BLaER1 treated with 17β-estradiol and CSF1 and Interleukin-3, amounts not matched to agents 10 nM and 100 nM (cell line): ENCODE measurements around the gene CTBP2.

Source experiments
- H3K27ac ChIP-seq, 11 experiments: shearing (Covaris generic); formaldehyde crosslinking; 2 replicates each; pipeline ENCODE4 v1.8.1; 2022
- H3K27me3 ChIP-seq, 11 experiments: shearing (Covaris generic); formaldehyde crosslinking; 2 replicates each; pipeline ENCODE4 v1.8.1; 2022
- H3K36me3 ChIP-seq, 11 experiments: shearing (Covaris generic); formaldehyde crosslinking; 2 replicates each; pipeline ENCODE4 v1.8.1; 2022
- H3K4me1 ChIP-seq, 10 experiments: shearing (Covaris generic); formaldehyde crosslinking; 2 replicates each; pipeline ENCODE4 v1.8.1; 2022
- H3K4me2 ChIP-seq, 11 experiments: shearing (Covaris generic); formaldehyde crosslinking; 2 replicates each; pipeline ENCODE4 v1.8.1; 2022
- H3K4me3 ChIP-seq, 10 experiments: shearing (Covaris generic); formaldehyde crosslinking; 2 replicates each; pipeline ENCODE4 v1.8.1; 2022
- H3K9ac ChIP-seq, 11 experiments: shearing (Covaris generic); formaldehyde crosslinking; 2 replicates each; pipeline ENCODE4 v1.8.1; 2022
- H3K9me3 ChIP-seq, 11 experiments: shearing (Covaris generic); formaldehyde crosslinking; replicated peaks in 1 of 11; 2 replicates each; pipeline ENCODE4 v1.8.1; 2022
- H4K20me1 ChIP-seq, 11 experiments: shearing (Covaris generic); formaldehyde crosslinking; 2 replicates each; pipeline ENCODE4 v1.8.1; 2022
- Cebpa-rat ChIP-seq, 11 experiments: shearing (Covaris generic); IDR thresholded peaks; 2 replicates each; pipeline ENCODE4 v1.8.1; 2022

The CTBP2 gene

DNA sequence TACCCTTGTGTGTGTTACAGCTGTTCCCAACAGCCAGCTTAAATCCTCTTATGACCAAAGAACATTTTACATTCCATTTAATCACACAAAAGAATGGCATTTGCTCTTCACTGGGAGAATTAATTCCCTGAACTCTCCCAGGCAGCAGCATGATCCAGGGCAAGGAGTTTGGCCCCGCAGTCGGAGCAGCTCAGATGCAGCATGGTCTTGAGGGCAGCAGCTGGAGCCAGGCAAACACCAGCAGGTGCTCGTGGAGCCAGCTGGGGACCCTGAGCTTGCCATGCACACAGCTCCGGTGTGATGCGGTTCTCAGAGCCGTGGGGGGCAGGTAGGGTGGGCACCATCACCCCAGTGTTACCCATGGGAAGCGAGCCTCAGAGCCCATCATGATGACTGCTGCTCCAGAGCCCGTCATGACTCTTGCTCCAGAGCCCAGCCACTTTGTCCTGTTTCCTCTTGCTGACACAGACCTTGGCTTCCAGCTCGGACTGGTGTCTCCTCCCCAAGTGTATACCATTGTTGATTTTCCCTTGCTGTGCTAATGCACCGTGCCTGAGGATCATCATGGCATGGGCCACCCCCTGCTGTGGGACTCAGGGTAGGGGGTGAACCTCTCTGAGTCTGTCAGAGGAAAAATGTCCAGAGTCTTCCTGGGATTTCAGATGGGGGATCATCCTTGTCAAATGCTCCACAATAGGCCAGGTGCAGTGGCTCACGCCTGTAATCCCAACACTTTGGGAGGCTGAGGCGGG lies 142.6 kb downstream of the CTBP2 start:
- Histone ChIP-seq H3K27me3 (no peaks in the 10 kb centered on the region), H3K4me2 (no peak overlapping the region), H3K27ac (no peak overlapping the region), H3K9me3 (peaks cover 0 to 34% (median 30%) of the 10 kb centered on the region in 11 experiments; a peak in 18 of 22 replicates), H3K4me1 (peaks cover 30 to 39% (median 34%) of the 10 kb centered on the region in 10 experiments), H3K9ac (no peak overlapping the region), H3K4me3 (no peak overlapping the region), H3K36me3 (peaks cover 77 to 95% (median 88%) of the 10 kb centered on the region in 11 experiments), H4K20me1 (peaks cover 93 to 100% (median 100%) of the 10 kb centered on the region in 11 experiments)
- no peak for TF ChIP-seq Cebpa-rat (IDR thresholded peaks at IDR 0.05)

DNA sequence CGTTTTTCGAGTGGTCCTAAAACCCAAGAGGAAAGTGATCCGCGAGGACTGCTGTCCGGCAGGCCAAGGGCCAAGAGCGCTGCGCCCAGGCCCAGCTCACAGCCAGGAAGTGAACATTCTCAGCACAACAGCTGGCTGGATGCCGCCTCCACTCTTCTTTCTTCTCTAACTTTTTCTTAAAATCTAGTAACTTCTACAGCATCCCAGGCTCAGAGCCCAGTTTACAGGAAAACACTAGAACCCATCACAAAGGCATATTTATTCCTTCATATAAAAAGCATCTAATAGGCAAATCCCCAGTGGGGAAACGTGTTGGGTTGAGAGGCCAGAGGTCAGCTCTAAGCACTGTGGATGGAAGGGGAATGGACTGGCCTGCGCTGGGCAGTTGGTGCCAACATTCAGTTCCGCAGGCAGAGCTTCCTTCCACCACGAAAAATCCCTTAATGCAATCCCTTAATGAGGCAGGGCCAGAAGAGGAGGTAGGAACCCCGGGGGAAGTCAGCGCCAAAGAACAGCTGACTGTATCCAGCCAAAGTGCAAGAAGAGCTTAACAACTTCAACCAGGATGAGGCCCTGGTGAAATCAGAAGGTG lies 143.7 kb downstream of the CTBP2 start:
- Histone ChIP-seq H3K4me2 (no peak overlapping the region), H3K4me3 (no peak overlapping the region), H3K36me3 (peaks cover 77 to 95% (median 88%) of the 10 kb centered on the region in 11 experiments), H3K27ac (no peak overlapping the region), H3K27me3 (no peaks in the 10 kb centered on the region), H4K20me1 (peaks cover 95 to 100% (median 100%) of the 10 kb centered on the region in 11 experiments), H3K4me1 (peaks cover 30 to 47% (median 34%) of the 10 kb centered on the region in 10 experiments), H3K9me3 (peaks cover 0 to 24% (median 20%) of the 10 kb centered on the region in 11 experiments; a peak in 18 of 22 replicates), H3K9ac (no peak overlapping the region)
- TF ChIP-seq Cebpa-rat (IDR thresholded peaks at IDR 0.05): no peak

DNA sequence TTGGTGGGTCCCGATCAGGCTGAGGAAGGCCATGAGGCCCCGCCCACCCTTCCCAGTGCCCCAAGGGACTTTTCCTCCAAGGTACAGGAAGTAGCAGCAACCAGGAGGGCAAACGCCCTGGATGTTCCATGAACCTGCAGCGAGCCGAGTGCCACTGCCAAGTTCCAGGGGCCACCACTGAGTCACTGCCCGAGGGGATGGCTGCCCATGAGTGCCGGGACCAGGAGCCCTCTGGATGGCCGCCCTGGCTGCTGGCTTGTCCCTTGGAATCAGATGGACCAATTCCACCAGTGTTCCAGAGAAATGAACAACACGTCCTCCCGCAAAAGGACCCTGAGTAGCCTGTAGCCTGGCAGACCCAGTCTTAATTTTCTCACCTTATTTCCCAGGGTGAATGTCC lies 144.2 kb downstream of the CTBP2 start:
- peaks cover 97 to 100% (median 100%) of the 10 kb centered on the region in 11 experiments for H4K20me1 ChIP-seq

DNA sequence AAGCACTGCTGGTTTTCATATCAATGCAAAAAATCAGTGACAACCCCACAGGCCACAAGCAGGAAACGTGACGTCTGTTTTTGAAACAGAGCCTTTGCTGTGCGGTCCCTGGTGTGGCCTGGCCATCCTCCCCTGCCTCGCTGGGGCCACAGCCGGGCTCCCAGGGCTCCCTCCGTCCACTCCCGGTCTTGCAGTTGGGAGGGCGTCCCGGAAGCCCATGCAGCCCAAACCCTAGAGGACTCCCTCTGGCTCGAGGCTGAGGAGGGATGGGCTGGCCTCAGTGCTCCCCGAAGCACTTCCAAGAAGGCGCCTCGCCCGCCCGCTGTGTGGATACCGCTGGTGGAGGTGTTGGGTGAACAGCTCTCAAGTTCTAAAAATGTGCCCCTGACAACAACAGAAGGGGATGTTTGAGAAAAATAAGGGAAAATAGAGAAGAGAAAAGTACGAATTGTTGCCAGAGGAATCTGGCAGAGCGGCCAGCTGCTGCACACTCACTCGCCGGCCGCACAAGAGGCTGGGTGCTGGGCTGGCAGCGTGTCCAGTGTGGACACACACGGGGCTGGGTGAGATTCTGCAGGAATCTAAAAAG lies 144.9 kb downstream of the CTBP2 start:
- Histone ChIP-seq H3K9me3 (peaks cover 0 to 12% (median 8%) of the 10 kb centered on the region in 11 experiments; a peak in 16 of 22 replicates), H3K27me3 (no peaks in the 10 kb centered on the region), H3K36me3 (peaks cover 77 to 95% (median 88%) of the 10 kb centered on the region in 11 experiments), H3K27ac (no peak overlapping the region), H3K9ac (no peak overlapping the region), H4K20me1 (peaks cover 98 to 100% (median 100%) of the 10 kb centered on the region in 11 experiments), H3K4me1 (peaks cover 21 to 44% (median 28%) of the 10 kb centered on the region in 10 experiments), H3K4me2 (no peak overlapping the region), H3K4me3 (no peak overlapping the region)
- no peak for TF ChIP-seq Cebpa-rat (IDR thresholded peaks at IDR 0.05)

More for the DNA sequence above, 144.2 kb downstream of the CTBP2 start:
- no peak overlapping the region for H3K9ac ChIP-seq
- H3K27ac ChIP-seq: no peak overlapping the region
- H3K4me3 ChIP-seq: no peak overlapping the region
- H3K36me3 ChIP-seq: peaks cover 77 to 95% (median 88%) of the 10 kb centered on the region in 11 experiments
- H3K27me3 ChIP-seq: no peaks in the 10 kb centered on the region
- peaks cover 28 to 47% (median 33%) of the 10 kb centered on the region in 10 experiments for H3K4me1 ChIP-seq
- H3K4me2 ChIP-seq: no peak overlapping the region
- TF ChIP-seq Cebpa-rat (IDR thresholded peaks at IDR 0.05): no peak
- H3K9me3 ChIP-seq: peaks cover 0 to 18% (median 15%) of the 10 kb centered on the region in 11 experiments; a peak in 18 of 22 replicates

DNA sequence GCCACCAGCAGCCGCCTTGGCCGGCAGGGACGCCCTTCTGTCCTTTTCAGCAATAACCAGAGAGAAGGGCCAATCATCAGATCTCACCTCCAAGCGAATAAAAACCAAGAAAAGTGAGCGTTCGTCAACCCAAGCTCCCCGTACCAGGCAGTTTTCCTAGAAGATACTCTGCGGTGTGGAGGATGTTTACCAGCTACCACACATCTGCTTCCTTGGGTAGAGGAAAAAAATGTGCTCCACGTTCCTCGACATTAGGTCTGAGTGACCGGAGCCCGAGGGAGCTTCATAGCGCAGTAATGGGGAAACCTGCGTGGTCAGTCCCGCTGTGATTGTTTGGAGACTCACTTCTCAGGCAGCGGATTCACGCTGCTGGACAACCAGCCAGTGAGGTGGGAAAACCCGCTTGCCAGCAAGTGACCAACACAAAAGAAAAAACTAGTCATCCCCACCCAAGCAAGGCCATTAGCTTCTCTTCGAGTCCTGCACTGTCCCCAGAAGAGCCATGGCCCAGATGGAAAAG lies 145.5 kb downstream of the CTBP2 start:
- TF ChIP-seq Cebpa-rat (IDR thresholded peaks at IDR 0.05): no peak
- Histone ChIP-seq H3K27me3 (no peaks in the 10 kb centered on the region), H3K4me1 (peaks cover 16 to 38% (median 23%) of the 10 kb centered on the region in 10 experiments), H3K36me3 (peaks cover 72 to 95% (median 87%) of the 10 kb centered on the region in 11 experiments), H3K4me3 (no peak overlapping the region), H3K27ac (no peak overlapping the region), H3K4me2 (no peak overlapping the region), H4K20me1 (peaks cover 98 to 100% (median 100%) of the 10 kb centered on the region in 11 experiments), H3K9ac (no peak overlapping the region), H3K9me3 (peaks cover 0 to 6% (median 2%) of the 10 kb centered on the region in 11 experiments; a peak in 13 of 22 replicates)

DNA sequence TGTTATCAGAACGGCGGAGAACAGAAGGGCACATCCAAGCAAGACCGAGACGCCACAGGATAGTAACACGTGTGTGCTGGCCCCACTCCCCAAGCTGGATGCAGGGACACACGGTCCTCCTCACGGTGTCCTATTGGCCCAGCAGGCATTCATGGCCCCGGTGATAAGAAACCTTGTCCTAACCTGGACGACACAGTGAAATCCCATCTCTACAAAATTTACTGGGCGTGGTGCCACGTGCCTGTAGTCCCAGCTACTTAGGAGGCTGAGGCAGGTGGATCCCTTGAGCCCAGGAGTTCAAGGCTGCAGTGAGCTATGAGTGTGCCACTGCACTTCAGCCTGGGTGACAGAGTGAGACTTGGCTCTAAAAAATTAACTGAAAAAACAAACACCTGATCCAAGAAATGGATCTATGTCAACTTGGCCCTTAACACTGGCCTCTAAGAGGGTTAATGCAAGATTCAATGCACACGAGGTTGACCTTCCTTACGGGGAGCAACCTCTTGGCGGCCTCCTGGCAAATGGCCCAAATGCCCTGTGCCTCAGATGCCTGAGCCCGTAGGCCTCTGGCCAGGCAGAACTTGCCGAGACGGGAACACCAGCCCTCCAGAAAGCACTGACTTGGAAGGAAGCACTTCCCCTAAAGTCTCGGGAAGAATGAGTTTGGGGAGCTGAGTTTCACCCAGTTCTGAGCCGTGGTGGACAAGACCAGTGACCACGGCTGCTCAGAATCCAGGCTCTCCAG lies 146.1 kb downstream of the CTBP2 start:
- no peak overlapping the region for H3K4me3 ChIP-seq
- no peak overlapping the region for H3K4me2 ChIP-seq
- TF ChIP-seq Cebpa-rat (IDR thresholded peaks at IDR 0.05): no peak
- peaks cover 10 to 32% (median 16%) of the 10 kb centered on the region in 10 experiments for H3K4me1 ChIP-seq
- no peaks in the 10 kb centered on the region; a peak in 1 of 22 replicates for H3K9me3 ChIP-seq
- no peaks in the 10 kb centered on the region for H3K27me3 ChIP-seq
- H3K9ac ChIP-seq: no peak overlapping the region
- peaks cover 71 to 97% (median 90%) of the 10 kb centered on the region in 11 experiments for H3K36me3 ChIP-seq
- no peak overlapping the region for H3K27ac ChIP-seq
- peaks cover 100% of the 10 kb centered on the region in 11 experiments for H4K20me1 ChIP-seq

DNA sequence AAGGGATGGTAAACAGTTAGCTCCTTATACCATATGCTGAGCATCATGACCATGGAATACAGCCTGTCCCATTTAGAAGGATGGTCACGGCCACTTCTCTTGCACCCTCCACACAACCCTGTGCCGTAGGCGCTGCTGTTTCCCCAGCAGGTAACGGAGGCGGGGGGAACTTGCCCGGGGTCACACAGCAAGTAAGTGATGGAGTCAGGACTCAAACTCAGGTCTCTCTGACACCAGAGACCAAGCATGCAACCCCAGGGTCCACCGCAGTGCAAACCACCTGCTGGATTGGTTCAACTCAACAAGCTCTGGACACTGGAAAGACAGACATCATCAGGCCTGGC lies 146.9 kb downstream of the CTBP2 start:
- Histone ChIP-seq H3K27ac (no peak overlapping the region), H3K4me1 (peaks cover 2 to 24% (median 9%) of the 10 kb centered on the region in 10 experiments), H3K4me2 (no peak overlapping the region), H3K9me3 (no peaks in the 10 kb centered on the region), H3K36me3 (peaks cover 71 to 100% (median 94%) of the 10 kb centered on the region in 11 experiments), H4K20me1 (peaks cover 99 to 100% (median 100%) of the 10 kb centered on the region in 11 experiments), H3K27me3 (no peaks in the 10 kb centered on the region), H3K4me3 (no peak overlapping the region), H3K9ac (no peak overlapping the region)
- TF ChIP-seq Cebpa-rat (IDR thresholded peaks at IDR 0.05): no peak

DNA sequence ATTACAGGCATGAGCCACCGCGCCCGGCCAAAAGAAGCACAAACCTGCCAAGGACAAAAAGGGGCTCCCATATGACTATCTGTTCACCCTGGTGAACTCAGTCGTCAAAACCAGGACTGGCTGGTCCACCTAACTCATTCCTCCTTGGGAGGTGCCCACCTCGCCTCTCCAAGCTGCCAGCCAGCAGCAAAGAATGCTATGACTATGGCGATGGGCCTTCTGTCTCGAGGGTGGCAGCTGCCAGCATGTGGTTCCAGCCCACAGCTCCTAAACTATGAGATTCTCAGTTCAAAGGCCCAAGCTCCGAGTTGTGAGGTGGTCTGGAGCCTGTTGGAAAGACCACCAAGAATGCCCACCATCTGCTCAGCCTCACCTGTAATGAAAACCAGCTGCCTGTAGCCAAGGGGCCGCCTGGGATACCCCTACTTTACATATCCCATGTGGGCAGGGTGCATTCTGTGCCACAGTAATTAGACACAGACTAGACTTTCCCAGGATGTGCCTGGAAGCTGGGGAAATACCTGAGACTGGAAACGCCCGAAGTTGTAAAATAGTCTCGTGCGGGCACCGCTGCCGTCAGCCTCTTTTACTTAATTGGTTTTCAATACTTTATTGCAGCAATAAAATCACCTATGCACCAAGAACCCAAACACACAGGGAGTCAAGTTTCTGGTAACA lies 147.4 kb downstream of the CTBP2 start:
- no peaks in the 10 kb centered on the region for H3K9me3 ChIP-seq
- no peak overlapping the region for H3K4me2 ChIP-seq
- no peak overlapping the region for H3K9ac ChIP-seq
- peaks cover 99 to 100% (median 100%) of the 10 kb centered on the region in 11 experiments for H4K20me1 ChIP-seq
- no peak for TF ChIP-seq Cebpa-rat (IDR thresholded peaks at IDR 0.05)
- no peaks in the 10 kb centered on the region for H3K27me3 ChIP-seq
- H3K36me3 ChIP-seq: peaks cover 75 to 100% (median 96%) of the 10 kb centered on the region in 11 experiments
- H3K27ac ChIP-seq: no peak overlapping the region
- peaks cover 0 to 19% (median 6%) of the 10 kb centered on the region in 10 experiments; a peak in 8 of 20 replicates for H3K4me1 ChIP-seq
- no peak overlapping the region for H3K4me3 ChIP-seq
